Dermis microvascular lymphatic vessel endothelial cell (primary cell): ENCODE measurements around the gene RSPO4. TPM values are rescaled to one million over a fixed set of nuclear protein-coding genes. Genes with fewer than 3 reads are reported as not detected.

Experiments used
- DNase-seq, 2 donors: peaks; one replicate each; pipeline versions ENCODE4 v3.0.0 to v3.0.0-alpha.2; 2010; ENCODE audit warnings: low read depth in 2 of 2
- total RNA-seq: library from RNA; depleted of rRNA; stranded (reverse); fragments of >200 nt; gene quantifications from 2 replicates; pipeline ENCODE4 v1.2.1, GENCODE V29; 2014

The RSPO4 gene
- total RNA-seq, 1 donor from 2014 or later: not detected

- DNase-seq: no peak
These were observed 91.8 kb downstream of the RSPO4 start for GRCh38 chr20:910132-910869.

DNA sequence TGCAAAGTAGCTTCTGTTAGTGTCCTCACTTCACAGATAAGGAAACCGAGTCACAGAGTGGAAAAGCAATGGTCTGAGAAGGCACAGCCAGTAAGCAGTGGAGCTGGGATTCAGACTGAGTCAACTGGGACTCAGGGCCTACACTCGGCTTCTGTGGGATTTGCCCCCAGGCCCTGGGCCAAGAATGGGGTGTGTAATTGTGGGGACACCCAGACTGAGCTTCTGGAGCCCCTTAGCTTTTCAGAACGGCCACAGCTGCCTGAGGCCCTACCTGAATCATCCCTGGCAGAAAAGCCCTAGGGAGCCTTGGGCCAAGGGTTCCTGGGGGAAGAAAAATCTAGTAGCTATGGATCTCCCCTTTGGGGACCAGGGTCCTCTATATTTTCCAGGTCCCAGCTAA lies 92.5 kb downstream of the RSPO4 start:
- DNase-seq: no peak

Other genes with a start within 250 kb of the RSPO4 start
- gene SLC52A3, start 233.8 kb downstream of the RSPO4 start, total RNA-seq: under 0.01 TPM in 1 of 2 replicates, not detected in the other
- 1.3 and 2.0 TPM in 2 replicates for gene FAM110A, start 168.6 kb downstream of the RSPO4 start, total RNA-seq
- not detected in 2 replicates for gene ANGPT4, start 86.0 kb downstream of the RSPO4 start, total RNA-seq
- 28.4 and 34.5 TPM in 2 replicates for gene PSMF1, start 116.3 kb upstream of the RSPO4 start, total RNA-seq
- 0.26 and 0.76 TPM in 2 replicates for gene TMEM74B, start 182.7 kb upstream of the RSPO4 start, total RNA-seq
- gene C20orf202, start 201.1 kb upstream of the RSPO4 start, total RNA-seq: under 0.01 TPM in 2 replicates
- gene RAD21L1, start 223.7 kb upstream of the RSPO4 start, total RNA-seq: not detected in 2 replicates